Activated T-helper 17 cell treated with anti-CD3 and anti-CD28 coated beads, Interleukin-2, amount 50 U/mL, for 72 hours (primary cell): Measurements from ENCODE around the gene RDX. TPM values are rescaled to one million over a fixed set of nuclear protein-coding genes. Genes with fewer than 3 reads are reported as not detected.
"Not testable (repeated sequence)": the region's sequence is repeated elsewhere in the genome, so short reads cannot be mapped to it uniquely, and the experiment has no call there.

Experiments
- ATAC-seq: fragments of 150-1000 bp; cut with Tn5 transposase; replicated peaks from 2 replicates; pipeline ENCODE4 v1.10.0; 2021; ENCODE audit warnings: mild to moderate bottlenecking, moderate library complexity
- H3K27ac Mint-ChIP-seq: one replicate; pipeline ENCODE4 v1.8.0; 2022; ENCODE audit warnings: mixed read lengths
- H3K27me3 Mint-ChIP-seq: one replicate; pipeline ENCODE4 v1.8.0; 2022; ENCODE audit warnings: mixed read lengths
- H3K36me3 Mint-ChIP-seq: one replicate; pipeline ENCODE4 v1.8.0; 2022; ENCODE audit warnings: low read depth, mild to moderate bottlenecking, mixed read lengths
- H3K4me1 Mint-ChIP-seq: one replicate; pipeline ENCODE4 v1.8.0; 2022; ENCODE audit warnings: mixed read lengths
- H3K4me3 Mint-ChIP-seq: one replicate; pipeline ENCODE4 v1.8.0; 2022; ENCODE audit warnings: mild to moderate bottlenecking, mixed read lengths
- H3K9me3 Mint-ChIP-seq: one replicate; pipeline ENCODE4 v1.8.0; 2022; ENCODE audit warnings: mixed read lengths
- total RNA-seq, 2 donors: library from RNA; stranded (reverse); gene quantifications; one replicate each; pipeline ENCODE4 v1.2.3, GENCODE V29; 2022

Gene RDX
- total RNA-seq, 2 donors from 2014 or later: 83.2 to 95.6 TPM

GRCh38 chr11:110297076-110297725 is 787 bp upstream of the RDX start:
- Mint-ChIP-seq H3K27me3 (no peaks in the 10 kb centered on the region), H3K27ac (peak overlapping the region; percentile 42), H3K4me3 (peak overlapping the region; percentile 54), H3K4me1 (peaks cover 9% of the 10 kb centered on the region), H3K36me3 (peaks cover 31% of the 10 kb centered on the region), H3K9me3 (no peaks in the 10 kb centered on the region)
- ATAC-seq: no peak

GRCh38 chr11:110295531-110296225 is 736 bp downstream of the RDX start:
- Mint-ChIP-seq H3K27me3 (no peaks in the 10 kb centered on the region), H3K4me1 (peaks cover 19% of the 10 kb centered on the region), H3K9me3 (no peaks in the 10 kb centered on the region), H3K4me3 (peak overlapping the region; percentile 88), H3K36me3 (peaks cover 46% of the 10 kb centered on the region), H3K27ac (peak overlapping the region; percentile 90)
- ATAC-seq: peak; percentile 63

GRCh38 chr11:110295086-110295485 is 1.3 kb downstream of the RDX start:
- Mint-ChIP-seq H3K27ac (peak overlapping the region; percentile 90), H3K4me1 (peaks cover 19% of the 10 kb centered on the region), H3K4me3 (peak overlapping the region; percentile 88), H3K9me3 (no peaks in the 10 kb centered on the region), H3K36me3 (peaks cover 52% of the 10 kb centered on the region), H3K27me3 (no peaks in the 10 kb centered on the region)
- no peak for ATAC-seq

GRCh38 chr11:110294509-110294908 is 1.9 kb downstream of the RDX start:
- H3K27me3 Mint-ChIP-seq: no peaks in the 10 kb centered on the region
- no peaks in the 10 kb centered on the region for H3K9me3 Mint-ChIP-seq
- ATAC-seq: no peak
- peak overlapping the region; percentile 90 for H3K27ac Mint-ChIP-seq
- H3K36me3 Mint-ChIP-seq: peaks cover 58% of the 10 kb centered on the region
- peak overlapping the region; percentile 88 for H3K4me3 Mint-ChIP-seq
- peaks cover 19% of the 10 kb centered on the region for H3K4me1 Mint-ChIP-seq

- no peaks in the 10 kb centered on the region for H3K9me3 Mint-ChIP-seq
- peaks cover 68% of the 10 kb centered on the region for H3K36me3 Mint-ChIP-seq
- peak overlapping the region; percentile 88 for H3K4me3 Mint-ChIP-seq
- no peak for ATAC-seq
- no peaks in the 10 kb centered on the region for H3K27me3 Mint-ChIP-seq
- peak overlapping the region; percentile 90 for H3K27ac Mint-ChIP-seq
- peaks cover 14% of the 10 kb centered on the region for H3K4me1 Mint-ChIP-seq
Measured at GRCh38 chr11:110293389-110293788, 3.0 kb downstream of the RDX start.

- Mint-ChIP-seq H3K4me1 (peaks cover 23% of the 10 kb centered on the region), H3K4me3 (peak overlapping the region; percentile 47), H3K36me3 (peaks cover 73% of the 10 kb centered on the region), H3K27ac (peak overlapping the region; percentile 22)
- not testable (repeated sequence) for H3K27me3 Mint-ChIP-seq, H3K9me3 Mint-ChIP-seq, ATAC-seq
Measured at GRCh38 chr11:110292146-110292545, 4.3 kb downstream of the RDX start.

GRCh38 chr11:110290591-110291334 is 5.7 kb downstream of the RDX start:
- Mint-ChIP-seq H3K9me3 (no peaks in the 10 kb centered on the region), H3K27me3 (no peaks in the 10 kb centered on the region), H3K4me1 (peaks cover 30% of the 10 kb centered on the region), H3K4me3 (peak overlapping the region; percentile 47), H3K27ac (peak overlapping the region; percentile 39), H3K36me3 (peaks cover 79% of the 10 kb centered on the region)
- no peak for ATAC-seq

GRCh38 chr11:110289472-110289871 is 6.9 kb downstream of the RDX start:
- Mint-ChIP-seq H3K4me3 (no peak overlapping the region), H3K4me1 (peaks cover 29% of the 10 kb centered on the region), H3K9me3 (no peaks in the 10 kb centered on the region), H3K36me3 (peaks cover 66% of the 10 kb centered on the region), H3K27ac (no peak overlapping the region), H3K27me3 (no peaks in the 10 kb centered on the region)
- ATAC-seq: no peak

- H3K36me3 Mint-ChIP-seq: peaks cover 51% of the 10 kb centered on the region
- H3K27me3 Mint-ChIP-seq: no peaks in the 10 kb centered on the region
- H3K4me3 Mint-ChIP-seq: peak overlapping the region; percentile 23
- no peaks in the 10 kb centered on the region for H3K9me3 Mint-ChIP-seq
- peak overlapping the region; percentile 30 for H3K27ac Mint-ChIP-seq
- ATAC-seq: no peak
- H3K4me1 Mint-ChIP-seq: peaks cover 25% of the 10 kb centered on the region
Measured at GRCh38 chr11:110287537-110287936, 8.9 kb downstream of the RDX start.

- H3K9me3 Mint-ChIP-seq: no peaks in the 10 kb centered on the region
- H3K27ac Mint-ChIP-seq: no peak overlapping the region
- ATAC-seq: no peak
- no peaks in the 10 kb centered on the region for H3K27me3 Mint-ChIP-seq
- no peak overlapping the region for H3K4me3 Mint-ChIP-seq
- H3K4me1 Mint-ChIP-seq: peaks cover 25% of the 10 kb centered on the region
- peaks cover 46% of the 10 kb centered on the region for H3K36me3 Mint-ChIP-seq
Measured at GRCh38 chr11:110286298-110287040, 9.9 kb downstream of the RDX start.

- Mint-ChIP-seq H3K4me1 (peaks cover 19% of the 10 kb centered on the region), H3K4me3 (no peak overlapping the region), H3K36me3 (peaks cover 44% of the 10 kb centered on the region), H3K9me3 (no peaks in the 10 kb centered on the region), H3K27me3 (no peaks in the 10 kb centered on the region), H3K27ac (no peak overlapping the region)
- ATAC-seq: no peak
Measured at GRCh38 chr11:110283862-110284261, 12.6 kb downstream of the RDX start.

- H3K4me3 Mint-ChIP-seq, ATAC-seq, H3K27ac Mint-ChIP-seq, H3K9me3 Mint-ChIP-seq, H3K4me1 Mint-ChIP-seq, H3K27me3 Mint-ChIP-seq: not testable (repeated sequence)
- H3K36me3 Mint-ChIP-seq: peaks cover 62% of the 10 kb centered on the region
Measured at GRCh38 chr11:110280595-110280994, 15.8 kb downstream of the RDX start.

GRCh38 chr11:110279881-110280280 is 16.5 kb downstream of the RDX start:
- H3K9me3 Mint-ChIP-seq: no peaks in the 10 kb centered on the region
- H3K4me3 Mint-ChIP-seq: no peak overlapping the region
- no peaks in the 10 kb centered on the region for H3K27me3 Mint-ChIP-seq
- H3K4me1 Mint-ChIP-seq: peaks cover 4% of the 10 kb centered on the region
- peaks cover 69% of the 10 kb centered on the region for H3K36me3 Mint-ChIP-seq
- no peak overlapping the region for H3K27ac Mint-ChIP-seq
- ATAC-seq: no peak

GRCh38 chr11:110272919-110273318 is 23.5 kb downstream of the RDX start:
- peaks cover 4% of the 10 kb centered on the region for H3K4me1 Mint-ChIP-seq
- no peak overlapping the region for H3K4me3 Mint-ChIP-seq
- peaks cover 96% of the 10 kb centered on the region for H3K36me3 Mint-ChIP-seq
- H3K9me3 Mint-ChIP-seq: no peaks in the 10 kb centered on the region
- ATAC-seq: no peak
- H3K27ac Mint-ChIP-seq: no peak overlapping the region
- no peaks in the 10 kb centered on the region for H3K27me3 Mint-ChIP-seq
